Hematopoietic multipotent progenitor cell treated with erythropoietin and hydrocortisone succinate and interleukin-3 and kit ligand, for 8 days (in vitro differentiated cells): ENCODE data around the gene ELL.
"Not testable (repeated sequence)": the region's sequence is repeated elsewhere in the genome, so short reads cannot be mapped to it uniquely, and the experiment has no call there.

Experiments used
- DNase-seq: peaks from one replicate; pipeline ENCODE4 v3.0.0-alpha.2; 2015

Gene ELL

GRCh38 chr19:18521692-18522123, at the start of gene ELL:
Gene ELL, minus strand, starts transcription at chr19:18522070. Its CDS starts 15 bp downstream, at chr19:18522055.
- no peak for DNase-seq

- DNase-seq = no peak
Observed at GRCh38 chr19:18568367-18568766, 46.5 kb upstream of the ELL start.

- no peak for DNase-seq
Observed at GRCh38 chr19:18566953-18567352, 45.1 kb upstream of the ELL start.

- DNase-seq = no peak
Observed at GRCh38 chr19:18562086-18562485, 40.2 kb upstream of the ELL start.

GRCh38 chr19:18559685-18560084, 37.8 kb upstream of the ELL start:
- no peak for DNase-seq

- no peak for DNase-seq
Observed at GRCh38 chr19:18558604-18559003, 36.7 kb upstream of the ELL start.

- DNase-seq = no peak
Observed at GRCh38 chr19:18558202-18558555, 36.3 kb upstream of the ELL start.

GRCh38 chr19:18557411-18558201, 35.7 kb upstream of the ELL start, which contains the start of gene KXD1:
Gene KXD1, plus strand, starts transcription at chr19:18557870. Its CDS starts 4,187 bp downstream, at chr19:18562057.
- peak; percentile 100 for DNase-seq

- no peak for DNase-seq
Observed at GRCh38 chr19:18551631-18552030, 29.8 kb upstream of the ELL start.

- DNase-seq = peak; percentile 100
Observed at GRCh38 chr19:18543814-18544475, 22.1 kb upstream of the ELL start.

GRCh38 chr19:18542941-18543813, 21.3 kb upstream of the ELL start, which contains the start of gene FKBP8:
Gene FKBP8, minus strand, starts transcription at chr19:18543573. Its CDS starts 1,603 bp downstream, at chr19:18541970.
- peak; percentile 92 for DNase-seq

- peak; percentile 41 for DNase-seq
Observed at GRCh38 chr19:18541992-18542940, 20.4 kb upstream of the ELL start.

GRCh38 chr19:18541258-18541991, 19.6 kb upstream of the ELL start:
- no peak for DNase-seq

GRCh38 chr19:18540200-18540599, 18.3 kb upstream of the ELL start:
- not testable (repeated sequence) for DNase-seq

- DNase-seq = no peak
Observed at GRCh38 chr19:18539372-18539771, 17.5 kb upstream of the ELL start.

- DNase-seq = no peak
Observed at GRCh38 chr19:18538115-18538514, 16.2 kb upstream of the ELL start.

- DNase-seq = no peak
Observed at GRCh38 chr19:18537431-18537830, 15.6 kb upstream of the ELL start.

GRCh38 chr19:18536475-18536874, 14.6 kb upstream of the ELL start:
- no peak for DNase-seq

GRCh38 chr19:18533058-18533457, 11.2 kb upstream of the ELL start:
- no peak for DNase-seq

- DNase-seq = no peak
Observed at GRCh38 chr19:18532168-18532890, 10.5 kb upstream of the ELL start.

- DNase-seq = no peak
Observed at GRCh38 chr19:18531485-18531884, 9.6 kb upstream of the ELL start.
